GM19463 (cell line): ENCODE measurements around the gene ZNF679.
A peak's percentile ranks its signal among the peaks of the same experiment; 100 is the strongest.
"Not testable (repeated sequence)": the region's sequence is repeated elsewhere in the genome, so short reads cannot be mapped to it uniquely, and the experiment has no call there.

Source experiments
- ATAC-seq: cut with Tn5 transposase; IDR thresholded peaks from one replicate; pipeline ENCODE4 v1.9.1; 2021; ENCODE audit warnings: mild to moderate bottlenecking, moderate library complexity; ENCODE audit not compliant: unreplicated experiment

The ZNF679 gene

GRCh38 chr7:64228174-64228573, at the start of gene ZNF679:
ZNF679 (plus strand) TSS chr7:64228474; CDS start chr7:64249118, 20,644 bp downstream.
- ATAC-seq = not testable (repeated sequence)

- no peak for ATAC-seq
These were observed 47.3 kb upstream of the ZNF679 start for GRCh38 chr7:64180989-64181388.

GRCh38 chr7:64181586-64181985, 46.7 kb upstream of the ZNF679 start:
- ATAC-seq = no peak

GRCh38 chr7:64182036-64182790, 46.1 kb upstream of the ZNF679 start:
- no peak for ATAC-seq

DNA sequence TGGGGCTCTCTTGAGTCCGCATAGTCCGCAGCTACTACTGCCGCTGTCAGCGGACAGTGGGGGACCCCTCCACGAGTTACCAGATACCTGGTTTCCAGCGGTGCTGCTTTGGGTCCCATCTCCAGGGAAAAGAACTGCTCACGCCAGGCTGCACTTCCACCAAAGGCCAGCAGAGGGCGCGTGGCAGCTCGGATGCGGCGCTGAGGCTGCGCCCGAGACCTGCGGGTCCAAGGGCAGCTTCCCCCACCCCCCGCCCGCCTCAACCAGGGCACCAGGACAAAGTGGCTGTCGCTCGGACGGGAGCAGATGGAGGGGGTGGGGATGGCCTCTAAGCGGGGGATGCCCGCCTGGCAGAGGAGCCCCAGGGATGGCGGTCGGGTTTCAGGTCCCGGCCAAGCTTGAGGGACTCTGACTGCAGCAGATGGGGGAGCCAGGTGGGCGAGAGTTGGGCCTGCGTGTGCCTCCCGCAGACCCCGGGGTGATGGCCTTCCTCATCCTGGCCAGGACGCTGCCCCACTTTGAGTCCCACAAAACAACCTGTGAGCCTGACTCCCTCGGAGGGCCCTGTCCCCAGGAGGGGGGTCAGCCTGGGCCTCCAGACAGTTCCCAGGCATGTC, 45.0 kb upstream of the ZNF679 start:
- ATAC-seq = no peak

DNA sequence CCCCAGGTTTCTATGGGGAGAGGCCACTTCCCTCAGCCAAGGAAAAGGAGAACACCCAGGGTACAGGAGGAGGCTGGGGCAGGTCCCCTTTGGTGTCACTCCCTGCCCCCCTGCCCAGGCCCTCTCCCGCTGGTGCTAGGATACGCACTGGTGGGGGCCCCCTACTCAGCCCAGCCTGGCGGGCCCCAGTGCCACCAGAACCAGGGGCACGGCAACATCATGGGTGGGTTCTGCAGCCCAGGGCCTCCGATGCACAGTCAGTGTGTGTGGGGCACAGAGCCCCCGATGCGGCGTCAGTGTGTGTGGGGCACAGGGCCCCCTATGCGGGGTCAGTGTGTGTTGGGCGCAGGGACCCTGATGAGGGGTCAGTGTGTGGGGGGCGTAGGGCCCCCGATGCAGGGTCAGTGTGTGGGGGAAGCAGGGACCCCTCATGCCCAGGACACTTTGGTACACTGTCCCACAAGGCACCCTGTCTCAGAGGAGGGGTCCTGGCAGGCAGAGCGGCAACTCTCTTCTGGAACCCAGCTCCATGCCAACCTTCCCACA, 44.4 kb upstream of the ZNF679 start:
- ATAC-seq = no peak

GRCh38 chr7:64184376-64184775, 43.9 kb upstream of the ZNF679 start:
- ATAC-seq = no peak

DNA sequence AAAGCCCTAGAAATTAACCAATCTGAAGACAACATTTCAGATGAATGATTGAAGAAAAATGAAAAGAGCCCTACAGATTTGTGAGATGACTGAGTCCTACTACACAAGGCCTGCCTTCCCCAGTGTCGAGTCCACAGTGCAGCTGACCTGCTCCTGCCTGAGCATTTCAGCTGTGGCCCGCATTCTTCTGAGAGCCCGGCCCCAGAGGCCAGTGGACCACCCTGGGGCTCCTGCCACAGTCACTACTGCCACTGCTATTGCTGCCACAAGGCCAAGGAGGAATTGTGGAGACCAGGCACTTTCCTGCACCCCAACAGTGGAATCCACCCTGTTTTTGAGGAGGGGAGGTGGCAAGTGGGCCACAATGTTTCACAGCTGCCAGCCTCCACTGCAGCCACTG, 40.9 kb upstream of the ZNF679 start:
- ATAC-seq = no peak

GRCh38 chr7:64192148-64192704, 36.0 kb upstream of the ZNF679 start:
- ATAC-seq = no peak

DNA sequence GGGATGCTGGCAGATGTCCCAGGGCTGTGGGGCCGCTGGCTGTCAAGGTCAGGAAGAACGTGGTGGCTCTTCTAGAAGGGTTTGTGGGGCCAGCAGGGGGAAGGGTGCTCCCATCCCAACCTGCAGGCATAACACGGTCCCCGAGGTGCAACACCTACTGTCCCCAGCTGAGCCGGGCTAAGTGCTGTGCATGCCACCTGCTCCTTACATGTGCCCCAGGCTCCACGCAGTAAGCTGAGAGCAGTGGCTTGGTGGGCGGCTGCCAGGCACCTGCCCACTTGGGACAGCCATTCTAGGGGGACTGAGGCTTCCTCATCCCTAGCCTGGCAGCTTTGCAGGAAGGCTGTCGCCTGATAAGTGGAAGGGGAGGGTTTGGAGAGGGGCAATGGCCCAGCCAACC, 35.5 kb upstream of the ZNF679 start:
- no peak for ATAC-seq

- ATAC-seq = no peak
These were observed 21.4 kb upstream of the ZNF679 start, which contains the start of gene ZNF735 for GRCh38 chr7:64206903-64207302. ZNF735 (plus strand) TSS chr7:64207203; CDS start chr7:64207203, 0 bp downstream.

DNA sequence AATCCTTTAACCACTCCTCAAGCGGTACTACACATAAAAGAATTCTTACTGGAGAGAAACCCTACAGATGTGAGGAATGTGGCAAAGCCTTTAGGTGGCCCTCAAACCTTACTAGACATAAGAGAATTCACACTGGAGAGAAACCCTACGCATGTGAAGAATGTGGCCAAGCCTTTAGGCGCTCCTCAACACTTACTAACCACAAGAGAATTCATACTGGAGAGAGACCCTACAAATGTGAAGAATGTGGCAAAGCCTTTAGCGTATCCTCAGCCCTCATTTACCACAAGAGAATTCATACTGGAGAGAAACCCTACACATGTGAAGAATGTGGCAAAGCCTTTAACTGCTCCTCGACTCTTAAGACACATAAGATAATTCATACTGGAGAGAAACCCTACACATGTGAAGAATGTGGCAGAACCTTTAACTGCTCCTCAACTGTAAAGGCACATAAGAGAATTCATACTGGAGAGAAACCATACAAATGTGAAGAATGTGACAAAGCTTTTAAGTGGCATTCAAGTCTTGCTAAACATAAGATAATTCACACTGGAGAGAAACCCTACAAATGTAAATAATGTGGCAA, 8.5 kb upstream of the ZNF679 start:
- not testable (repeated sequence) for ATAC-seq

- no peak for ATAC-seq
These were observed 4.9 kb upstream of the ZNF679 start for GRCh38 chr7:64223366-64223765.

DNA sequence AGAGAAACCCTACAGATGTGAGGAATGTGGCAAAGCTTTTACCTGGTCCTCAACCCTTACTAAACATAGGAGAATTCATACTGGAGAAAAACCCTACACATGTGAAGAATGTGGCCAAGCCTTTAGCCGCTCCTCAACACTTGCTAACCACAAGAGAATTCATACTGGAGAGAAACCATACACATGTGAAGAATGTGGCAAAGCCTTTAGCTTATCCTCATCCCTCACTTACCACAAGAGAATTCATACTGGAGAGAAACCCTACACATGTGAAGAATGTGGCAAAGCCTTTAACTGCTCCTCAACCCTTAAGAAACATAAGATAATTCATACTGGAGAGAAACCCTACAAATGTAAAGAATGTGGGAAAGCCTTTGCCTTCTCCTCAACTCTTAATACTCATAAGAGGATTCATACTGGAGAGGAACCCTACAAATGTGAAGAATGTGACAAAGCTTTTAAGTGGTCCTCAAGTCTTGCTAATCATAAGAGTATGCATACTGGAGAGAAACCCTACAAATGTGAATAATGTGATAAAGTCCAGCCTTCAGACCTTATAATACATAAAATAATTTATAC, 38.2 kb downstream of the ZNF679 start:
- no peak for ATAC-seq

GRCh38 chr7:64277630-64278029, 49.4 kb downstream of the ZNF679 start:
- no peak for ATAC-seq

GRCh38 chr7:64294701-64295420, 66.6 kb downstream of the ZNF679 start:
- no peak for ATAC-seq

GRCh38 chr7:64297418-64297817, 69.1 kb downstream of the ZNF679 start:
- peak; percentile 63 for ATAC-seq

- no peak for ATAC-seq
These were observed 72.5 kb downstream of the ZNF679 start for GRCh38 chr7:64300641-64301405.

GRCh38 chr7:64307254-64308015, 79.2 kb downstream of the ZNF679 start:
- peak; percentile 97 for ATAC-seq
